CD1c-positive myeloid dendritic cell (primary cell): Measurements from ENCODE around the gene SLC12A7.
"Not testable (repeated sequence)": the region's sequence is repeated elsewhere in the genome, so short reads cannot be mapped to it uniquely, and the experiment has no call there.

ENCODE experiments used
- DNase-seq: peaks from one replicate; pipeline ENCODE4 v3.0.0-alpha.2; 2016; ENCODE audit errors: extremely low spot score

Gene SLC12A7

GRCh38 chr5:1111727-1112289 lies at the start of gene SLC12A7:
TSS of gene SLC12A7 (minus strand) at chr5:1112063. CDS start at chr5:1111991, 72 bp downstream.
- DNase-seq = peak; percentile 50

- no peak for DNase-seq
These were observed 49.4 kb upstream of the SLC12A7 start for GRCh38 chr5:1161108-1161832.

- DNase-seq = no peak
These were observed 48.0 kb upstream of the SLC12A7 start for GRCh38 chr5:1159774-1160406.

DNA sequence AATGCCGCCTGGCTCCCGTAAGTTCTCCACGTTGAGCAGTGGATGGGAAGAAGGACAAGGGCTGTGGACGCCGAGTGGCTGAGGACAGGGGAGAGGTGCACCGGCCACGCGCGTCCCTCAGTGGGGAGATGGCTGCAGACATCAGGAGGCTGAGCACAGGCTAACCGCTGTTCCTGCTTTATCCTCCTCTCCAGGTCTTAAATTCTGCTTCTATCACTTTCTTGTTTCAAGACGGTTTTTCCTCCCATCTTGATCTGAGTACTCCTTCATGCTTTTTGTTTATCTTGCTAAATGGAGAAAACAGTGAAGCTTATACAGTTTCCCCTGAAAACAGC lies 47.4 kb upstream of the SLC12A7 start:
- no peak for DNase-seq

- no peak for DNase-seq
These were observed 46.9 kb upstream of the SLC12A7 start for GRCh38 chr5:1158647-1159340.

GRCh38 chr5:1157461-1157986 lies 45.7 kb upstream of the SLC12A7 start:
- DNase-seq = not testable (repeated sequence)

- no peak for DNase-seq
These were observed 45.0 kb upstream of the SLC12A7 start for GRCh38 chr5:1156754-1157460.

GRCh38 chr5:1156033-1156753 lies 44.3 kb upstream of the SLC12A7 start:
- no peak for DNase-seq

DNA sequence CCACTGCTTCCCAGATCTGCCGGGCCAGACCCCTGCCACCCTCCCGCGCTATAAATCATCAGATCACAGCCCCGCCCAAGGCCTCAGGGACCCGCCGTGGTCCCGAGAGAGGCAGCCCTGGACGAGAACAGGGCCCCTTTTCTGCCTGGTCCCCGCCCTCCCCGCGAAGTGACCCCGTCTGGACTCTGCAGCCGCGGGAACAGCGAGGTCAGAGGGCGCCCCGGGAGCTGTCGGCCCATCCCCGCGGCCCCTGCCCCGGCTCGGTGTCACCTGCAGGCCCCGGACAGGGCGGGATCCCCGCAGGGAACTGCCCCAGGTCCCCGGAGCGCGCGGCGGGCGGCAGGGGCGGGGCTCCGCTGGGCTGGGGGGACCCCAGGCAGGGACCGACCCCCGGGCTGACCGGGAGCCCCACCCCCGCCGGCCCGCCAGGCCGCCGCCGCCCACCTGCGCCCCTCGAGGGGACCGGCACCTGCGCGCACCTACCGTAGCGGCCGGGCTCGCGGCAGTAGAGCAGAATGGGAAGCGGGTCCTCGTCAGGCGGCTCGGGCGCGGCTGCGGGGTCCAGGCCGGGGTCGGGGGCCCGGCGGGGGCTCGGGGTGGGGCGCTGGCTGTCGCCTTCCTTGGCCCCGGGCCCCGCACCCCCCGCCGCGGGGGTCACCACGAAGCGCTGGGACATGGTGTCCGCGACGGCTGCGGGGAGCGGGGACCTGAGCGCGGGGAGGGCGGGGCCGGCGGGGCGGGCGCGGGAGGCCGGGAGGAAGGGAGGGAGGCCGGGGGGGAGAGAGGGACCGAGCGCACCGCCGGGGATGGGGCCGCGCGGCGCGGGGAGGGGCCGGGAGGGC lies 43.5 kb upstream of the SLC12A7 start:
- no peak for DNase-seq

GRCh38 chr5:1153428-1153827 lies 41.6 kb upstream of the SLC12A7 start:
- DNase-seq = no peak

- DNase-seq = no peak
These were observed 41.0 kb upstream of the SLC12A7 start for GRCh38 chr5:1152771-1153282.

DNA sequence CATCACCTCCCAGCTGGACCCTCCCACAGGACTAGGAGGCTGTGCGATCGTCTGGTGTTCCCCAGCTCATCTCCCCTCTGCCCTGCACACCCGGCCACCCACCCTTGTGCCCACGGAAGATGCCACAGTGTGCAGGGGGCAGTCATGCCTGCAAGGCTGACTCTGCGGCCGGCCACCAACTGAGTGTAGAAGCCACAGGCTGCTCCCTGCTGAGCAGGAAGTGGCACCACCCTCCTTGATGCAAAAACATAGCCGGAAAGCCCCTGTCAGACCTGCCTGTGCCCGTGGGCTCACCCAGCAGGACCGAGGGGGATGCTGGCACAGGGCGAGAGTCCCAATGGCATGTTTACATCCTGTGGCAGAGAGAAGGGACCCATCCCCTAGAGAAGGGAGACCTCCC lies 40.3 kb upstream of the SLC12A7 start:
- DNase-seq = no peak

GRCh38 chr5:1151316-1151715 lies 39.5 kb upstream of the SLC12A7 start:
- DNase-seq = no peak

DNA sequence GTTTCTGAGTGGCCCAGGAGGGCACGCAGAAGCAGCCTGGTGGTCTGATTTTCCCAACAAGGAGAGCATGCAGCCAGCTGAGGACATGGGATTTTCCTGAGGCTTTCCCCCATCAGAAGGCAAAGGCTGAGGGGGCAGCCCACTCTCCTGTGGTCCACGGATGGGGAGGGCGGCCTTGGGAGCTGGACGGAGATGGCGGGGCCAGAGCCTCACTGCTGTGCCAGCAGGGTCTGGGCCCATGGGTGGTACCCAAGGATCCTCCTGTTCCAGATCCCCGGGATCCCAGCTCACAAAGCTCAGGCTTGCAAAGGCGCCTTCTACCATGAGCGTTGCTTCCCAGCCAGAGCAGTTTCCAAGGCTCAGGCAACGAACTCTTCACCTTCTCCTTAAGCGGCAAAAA lies 39.0 kb upstream of the SLC12A7 start:
- DNase-seq = no peak

DNA sequence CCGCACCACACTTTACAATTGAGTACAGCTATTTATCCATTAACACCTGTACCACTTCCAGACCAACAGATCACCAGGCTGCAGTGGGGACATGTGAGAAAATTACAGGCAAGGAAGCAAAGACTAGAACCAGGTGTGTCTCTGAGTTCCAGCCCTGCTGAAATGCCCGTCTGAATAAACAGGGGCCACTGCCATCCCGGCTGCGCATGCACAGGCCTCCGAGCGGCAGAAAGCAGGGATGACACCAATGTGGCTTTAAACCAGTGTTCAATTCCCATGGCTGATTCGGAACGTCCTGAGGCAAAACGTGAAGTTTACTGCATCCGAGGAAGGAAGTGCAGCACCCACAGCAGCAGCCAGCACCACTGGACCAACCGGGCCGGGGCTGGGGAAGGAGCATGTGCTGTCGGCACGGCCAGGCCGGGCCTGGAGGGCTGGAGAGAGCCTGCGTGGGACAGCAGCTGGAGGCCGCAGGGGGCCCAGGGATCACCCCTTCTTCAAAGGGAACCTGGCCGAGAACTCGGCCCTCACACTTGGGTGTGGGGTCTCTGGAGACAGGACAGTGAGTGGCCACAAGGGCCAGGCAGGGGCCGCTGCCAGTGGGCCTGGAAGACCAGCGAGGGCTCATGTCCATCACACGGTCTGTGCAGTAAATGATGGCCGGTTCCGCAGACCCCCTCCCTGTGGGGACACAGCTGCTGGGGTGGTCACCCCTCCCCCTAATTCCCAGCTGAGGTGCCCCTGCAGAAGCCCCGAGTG lies 33.0 kb upstream of the SLC12A7 start:
- no peak for DNase-seq

- no peak for DNase-seq
These were observed 32.2 kb upstream of the SLC12A7 start for GRCh38 chr5:1144089-1144488.

DNA sequence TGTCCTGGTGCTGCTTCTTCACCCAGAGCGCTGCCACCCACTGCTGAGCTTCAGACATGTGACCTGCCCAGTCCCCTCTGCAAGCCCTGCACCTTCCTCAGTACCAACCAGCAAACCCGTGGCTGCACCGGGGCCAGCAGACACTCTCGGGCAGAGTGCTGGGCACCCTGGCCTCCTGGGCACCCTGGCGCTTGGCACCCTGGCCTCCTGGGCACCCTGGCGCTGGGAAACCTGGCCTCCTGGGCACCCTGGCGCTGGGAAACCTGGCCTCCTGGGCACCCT lies 31.7 kb upstream of the SLC12A7 start:
- DNase-seq = no peak

DNA sequence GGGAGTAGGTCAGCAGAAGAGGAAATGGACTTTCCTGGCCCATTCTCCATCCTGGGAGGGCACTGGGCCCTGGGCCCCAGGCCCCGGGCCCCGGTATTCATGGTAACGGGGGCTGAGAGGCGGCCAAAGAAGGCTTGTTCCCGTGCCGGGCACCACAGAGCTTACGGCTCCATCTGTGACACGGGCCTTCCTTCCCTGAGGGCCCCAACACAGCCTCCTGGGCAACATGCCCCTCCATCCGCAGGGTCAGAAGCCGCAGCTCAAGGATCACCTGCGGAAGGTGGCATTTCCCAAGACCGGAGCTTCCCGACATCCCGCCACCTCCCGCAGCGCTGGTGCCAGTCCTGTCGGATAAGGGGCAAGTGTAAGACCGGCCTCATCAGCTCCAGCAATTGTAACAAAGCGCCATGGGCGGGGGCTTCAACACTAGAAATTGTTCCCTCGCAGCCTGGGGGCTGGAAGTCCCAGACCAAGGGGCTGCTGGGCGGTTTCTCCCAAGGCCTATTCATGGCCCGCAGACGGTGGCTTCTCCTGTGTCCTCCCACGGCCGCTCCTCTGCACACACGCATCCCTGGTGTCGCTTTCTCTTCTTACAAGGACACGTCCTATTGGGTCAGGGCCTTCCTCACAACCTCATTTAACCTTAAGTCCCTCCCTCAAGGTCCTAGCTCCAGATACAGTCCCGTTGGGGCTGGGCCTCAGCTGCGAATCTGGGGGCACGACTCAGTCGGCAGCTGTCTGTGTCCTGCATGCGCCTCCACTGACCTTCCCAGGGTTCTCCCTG lies 31.2 kb upstream of the SLC12A7 start:
- no peak for DNase-seq

DNA sequence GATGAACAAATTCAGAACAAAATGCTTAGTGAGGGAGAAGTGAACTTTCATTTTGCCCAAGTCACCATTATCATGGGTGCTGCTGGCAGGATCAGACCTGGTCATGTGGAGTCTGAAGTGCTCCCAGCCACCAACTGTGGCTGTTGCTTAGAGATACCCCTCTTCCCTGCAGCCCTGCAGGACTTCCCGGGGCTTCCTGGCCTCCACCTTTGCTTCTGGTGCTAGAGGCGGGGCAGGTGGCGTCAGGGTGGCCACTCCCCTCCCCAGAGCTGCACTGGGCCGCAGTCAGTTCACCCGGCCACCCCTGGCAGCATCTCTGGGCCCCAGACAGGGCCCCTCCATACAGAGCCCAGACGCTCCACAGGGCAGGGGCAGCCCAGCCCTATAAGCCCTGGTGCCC lies 30.0 kb upstream of the SLC12A7 start:
- no peak for DNase-seq
